ENCODE data around the gene TJP1. TPM values are rescaled to one million over a fixed set of nuclear protein-coding genes. Genes with fewer than 3 reads are reported as not detected.

The TJP1 gene
- total RNA-seq, 1 experiment from 2014 or later: 140 TPM

DNA sequence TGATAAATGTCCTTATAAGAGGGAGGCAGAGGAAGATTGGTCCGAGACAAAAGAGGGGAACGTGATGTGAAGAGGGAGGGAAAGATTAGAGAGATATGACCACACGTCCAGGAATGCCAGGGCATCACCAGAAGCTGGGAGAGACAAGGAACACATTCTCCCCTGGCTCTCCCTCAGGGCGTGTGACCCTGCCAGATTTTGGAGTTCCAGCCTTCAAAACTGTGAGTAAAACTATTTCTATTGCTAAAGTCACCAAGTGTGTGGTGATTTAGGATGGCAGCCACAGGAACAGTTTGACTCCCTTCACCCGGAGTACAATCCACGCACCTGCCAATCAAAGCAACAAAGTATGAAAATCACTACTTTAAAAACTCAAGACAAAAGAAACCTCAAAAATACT lies 32.1 kb upstream of the TJP1 start:
- Histone ChIP-seq H2BK15ac (ENCODE audit: low read depth, low read length) (no peak overlapping the region), H3K9me3 (ENCODE audit: control insufficient read depth, low read depth, low read length) (no peaks in the 10 kb centered on the region), H4K91ac (ENCODE audit: insufficient read length, low read depth, low read length) (no peak overlapping the region), H3K27me3 (ENCODE audit: insufficient read depth, low read length) (no peaks in the 10 kb centered on the region), H3K56ac (ENCODE audit: insufficient read length, low read depth, low read length) (no peak overlapping the region), H3K4ac (ENCODE audit: low read depth, low read length) (no peak overlapping the region), H3K79me2 (ENCODE audit: insufficient read depth, low read length) (no peaks in the 10 kb centered on the region), H3K27ac (ENCODE audit: insufficient read length, low read depth, low read length) (no peak overlapping the region), H2BK12ac (ENCODE audit: insufficient read length, low read depth, low read length) (no peak overlapping the region), H2BK20ac (ENCODE audit: low read depth, low read length, poor library complexity, severe bottlenecking) (no peak overlapping the region), H3K4me2 (ENCODE audit: insufficient read depth, insufficient read length, low read length) (no peak overlapping the region), H3K79me1 (ENCODE audit: insufficient read depth, low read depth, low read length, poor library complexity, severe bottlenecking) (no peaks in the 10 kb centered on the region), H4K20me1 (ENCODE audit: control insufficient read depth, insufficient read depth, insufficient read length) (no peaks in the 10 kb centered on the region), H4K5ac (ENCODE audit: insufficient read length, low read depth, low read length) (no peak overlapping the region), H2BK120ac (ENCODE audit: low read depth, low read length, poor library complexity, severe bottlenecking) (no peak overlapping the region), H3K23me2 (ENCODE audit: insufficient read length, low read depth, low read length, poor library complexity, severe bottlenecking) (no peaks in the 10 kb centered on the region), H3T11ph (ENCODE audit: low read length) (no peak overlapping the region), H2BK5ac (ENCODE audit: insufficient read length, low read length) (no peak overlapping the region), H4K8ac (replicated peaks; ENCODE audit: insufficient read length, low read depth, low read length) (no peak overlapping the region), H3K9ac (ENCODE audit: extremely low read depth, insufficient read length, low read length) (no peak overlapping the region), H3K4me1 (ENCODE audit: insufficient read depth, low read length) (peaks cover 3% of the 10 kb centered on the region; the same call in 1 of the 2 replicates), H3K23ac (ENCODE audit: insufficient read length, low read depth, low read length) (no peak overlapping the region), H3K14ac (ENCODE audit: insufficient read depth, low read length) (no peak overlapping the region), H2AFZ (ENCODE audit: low read length) (no peak overlapping the region), H3K18ac (ENCODE audit: insufficient read length, low read depth, low read length) (no peak overlapping the region), H2AK5ac (ENCODE audit: insufficient read length, low read length) (no peak overlapping the region)
- Mint-ChIP-seq H3K27ac (no peak overlapping the region), H3K4me1 (peaks cover 0 to 10% of the 10 kb centered on the region in 2 experiments; a peak in 2 of 4 replicates), H3K4me3 (no peak overlapping the region), H3K27me3 (ENCODE audit: low read depth) (no peaks in the 10 kb centered on the region), H3K9me3 (peaks cover 0 to 2% of the 10 kb centered on the region in 2 experiments; a peak in 1 of 5 replicates), H3K36me3 (ENCODE audit: insufficient read depth in 1 of 3, low read depth in 3 of 3) (no peaks in the 10 kb centered on the region; a peak in 1 of 7 replicates)
- WGBS (ENCODE audit: extremely low coverage, insufficient read length, low lambda C conversion rate): no CpG with 5 or more reads among the region's 6 CpGs
- TF ChIP-seq, protein P1, sequence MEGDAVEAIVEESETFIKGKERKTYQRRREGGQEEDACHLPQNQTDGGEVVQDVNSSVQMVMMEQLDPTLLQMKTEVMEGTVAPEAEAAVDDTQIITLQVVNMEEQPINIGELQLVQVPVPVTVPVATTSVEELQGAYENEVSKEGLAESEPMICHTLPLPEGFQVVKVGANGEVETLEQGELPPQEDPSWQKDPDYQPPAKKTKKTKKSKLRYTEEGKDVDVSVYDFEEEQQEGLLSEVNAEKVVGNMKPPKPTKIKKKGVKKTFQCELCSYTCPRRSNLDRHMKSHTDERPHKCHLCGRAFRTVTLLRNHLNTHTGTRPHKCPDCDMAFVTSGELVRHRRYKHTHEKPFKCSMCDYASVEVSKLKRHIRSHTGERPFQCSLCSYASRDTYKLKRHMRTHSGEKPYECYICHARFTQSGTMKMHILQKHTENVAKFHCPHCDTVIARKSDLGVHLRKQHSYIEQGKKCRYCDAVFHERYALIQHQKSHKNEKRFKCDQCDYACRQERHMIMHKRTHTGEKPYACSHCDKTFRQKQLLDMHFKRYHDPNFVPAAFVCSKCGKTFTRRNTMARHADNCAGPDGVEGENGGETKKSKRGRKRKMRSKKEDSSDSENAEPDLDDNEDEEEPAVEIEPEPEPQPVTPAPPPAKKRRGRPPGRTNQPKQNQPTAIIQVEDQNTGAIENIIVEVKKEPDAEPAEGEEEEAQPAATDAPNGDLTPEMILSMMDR (conservative IDR thresholded peaks at IDR 0.05): no peak
- no peak for DNase-seq
